Common myeloid progenitor, CD34-positive (primary cell): ENCODE results near the gene PITPNB.

Experiments used
- CTCF ChIA-PET: fragments of 350-600 bp; sonication (Branson Sonifier 250); formaldehyde crosslinking; loops from one replicate; lab custom pipeline; 2021; ENCODE audit warnings: antibody characterized with exemption; lab: Charles Lee
- POLR2A ChIA-PET: fragments of 350-600 bp; sonication (Branson Sonifier 250); formaldehyde crosslinking; loops from one replicate; lab custom pipeline; 2021; ENCODE audit warnings: antibody characterized with exemption; lab: Charles Lee
- DNase-seq, 3 donors: peaks; one replicate each; pipeline versions ENCODE4 v3.0.0 to v3.0.0-alpha.2; 2013
- H3K27ac ChIP-seq, 2 experiments: 1 replicate in 1 of 2; 2 replicates in 1 of 2; pipeline ENCODE4 v1.7.0; 2013; ENCODE audit warnings: inconsistent platforms in 2 of 2, low read length in 2 of 2, mild to moderate bottlenecking in 2 of 2, low read depth in 1 of 2, moderate library complexity in 1 of 2; ENCODE audit not compliant: severe bottlenecking in 2 of 2, insufficient read depth in 1 of 2, poor library complexity in 1 of 2
- H3K27me3 ChIP-seq, 5 experiments: replicated peaks in 2 of 5; 1 replicate in 3 of 5; 2 replicates in 2 of 5; pipeline versions ENCODE4 v1.6.1 to v1.7.0; 2013; ENCODE audit warnings: low read length in 4 of 5, mild to moderate bottlenecking in 2 of 5, moderate library complexity in 2 of 5, inconsistent platforms in 1 of 5; ENCODE audit not compliant: insufficient read depth in 5 of 5, control insufficient read depth in 4 of 5
- H3K36me3 ChIP-seq, 4 experiments: 1 replicate in 2 of 4; 2 replicates in 2 of 4; pipeline versions ENCODE4 v1.6.1 to v1.7.0; 2013; ENCODE audit warnings: low read length in 3 of 4, control low read depth in 1 of 4, mild to moderate bottlenecking in 1 of 4; ENCODE audit not compliant: control insufficient read depth in 4 of 4, insufficient read depth in 4 of 4
- H3K4me1 ChIP-seq, 4 experiments: 1 replicate in 3 of 4; 2 replicates in 1 of 4; pipeline versions ENCODE4 v1.6.1 to v1.7.1; 2013; ENCODE audit warnings: low read length in 3 of 4, mild to moderate bottlenecking in 3 of 4, control low read depth in 1 of 4, inconsistent platforms in 1 of 4, moderate library complexity in 1 of 4; ENCODE audit not compliant: control insufficient read depth in 4 of 4, insufficient read depth in 4 of 4; ENCODE audit errors: control extremely low read depth in 1 of 4
- H3K4me3 ChIP-seq, 7 experiments: 1 replicate in 4 of 7; 2 replicates in 3 of 7; pipeline versions ENCODE4 v1.5.1 to v1.7.0; 2013; ENCODE audit warnings: mild to moderate bottlenecking in 7 of 7, low read length in 6 of 7, moderate library complexity in 6 of 7, inconsistent platforms in 2 of 7, low read depth in 2 of 7, control low read depth in 1 of 7; ENCODE audit not compliant: insufficient read depth in 4 of 7, control insufficient read depth in 1 of 7; ENCODE audit errors: extremely low read depth in 1 of 7
- H3K9me3 ChIP-seq, 5 experiments: 1 replicate in 4 of 5; 2 replicates in 1 of 5; pipeline versions ENCODE4 v1.6.1 to v1.7.1; 2013; ENCODE audit warnings: low read length in 4 of 5, mild to moderate bottlenecking in 2 of 5, inconsistent platforms in 1 of 5, low read depth in 1 of 5, moderate library complexity in 1 of 5; ENCODE audit not compliant: control insufficient read depth in 4 of 5, insufficient read depth in 2 of 5; ENCODE audit errors: control extremely low read depth in 1 of 5
- WGBS: methylation state at CpG from one replicate; pipeline ENCODE4 v1.1.5; 2013; ENCODE audit not compliant: insufficient coverage; 5-methylcytosine and 5-hydroxymethylcytosine counted together

PITPNB gene

GRCh38 chr22:27850000-27850521 lies 69.0 kb downstream of the PITPNB start:
- Histone ChIP-seq H3K27me3 (no peaks in the 10 kb centered on the region), H3K4me1 (peaks cover 0 to 17% (median 11%) of the 10 kb centered on the region in 4 experiments), H3K9me3 (no peaks in the 10 kb centered on the region), H3K4me3 (peak overlapping the region in 2 of 7 experiments; percentile 2 to 35), H3K36me3 (peaks cover 17 to 72% (median 29%) of the 10 kb centered on the region in 4 experiments), H3K27ac (peak overlapping the region in 1 of 2 experiments; percentile 29)
- WGBS, result 63% methylated on average over 6 of the region's 6 CpGs
- CTCF ChIA-PET, result interaction anchor here (0.9 kb wide), 1 partner anchor 13 kb away, joined by 3 read pairs; no protein-coding TSS in a partner anchor
- POLR2A ChIA-PET, result interaction anchor here (0.6 kb wide), 1 partner anchor 1149 kb away, joined by 3 read pairs; no protein-coding TSS in a partner anchor
- DNase-seq, result no peak

- ChIA-PET CTCF (interaction anchor here (1.2 kb wide), 1 partner anchor 18 kb away, joined by 3 read pairs; no protein-coding TSS in a partner anchor), POLR2A (no interaction called here)
- Histone ChIP-seq H3K9me3 (no peaks in the 10 kb centered on the region), H3K4me3 (no peak overlapping the region), H3K27me3 (no peaks in the 10 kb centered on the region), H3K27ac (no peak overlapping the region), H3K36me3 (peaks cover 15 to 54% (median 25%) of the 10 kb centered on the region in 4 experiments), H3K4me1 (peaks cover 0 to 17% (median 11%) of the 10 kb centered on the region in 4 experiments)
- 100% methylated on average over 1 of the region's 1 CpG for WGBS
- DNase-seq, result no peak
Observed at GRCh38 chr22:27848005-27848404, 71.1 kb downstream of the PITPNB start.

GRCh38 chr22:27846910-27847309 lies 72.1 kb downstream of the PITPNB start:
- H3K36me3 ChIP-seq, result peaks cover 8 to 44% (median 19%) of the 10 kb centered on the region in 4 experiments
- no peak for DNase-seq
- H3K4me3 ChIP-seq, result no peak overlapping the region
- H3K4me1 ChIP-seq, result peaks cover 0 to 17% (median 11%) of the 10 kb centered on the region in 4 experiments
- H3K9me3 ChIP-seq, result no peaks in the 10 kb centered on the region
- no peaks in the 10 kb centered on the region for H3K27me3 ChIP-seq
- ChIA-PET CTCF (no interaction called here), POLR2A (no interaction called here)
- H3K27ac ChIP-seq, result no peak overlapping the region
- 83% methylated on average over 6 of the region's 9 CpGs for WGBS

GRCh38 chr22:27846248-27846757 lies 72.8 kb downstream of the PITPNB start:
- POLR2A ChIA-PET, result no interaction called here
- no peak for DNase-seq
- Histone ChIP-seq H3K4me1 (peaks cover 0 to 17% (median 11%) of the 10 kb centered on the region in 4 experiments), H3K36me3 (peaks cover 6 to 38% (median 15%) of the 10 kb centered on the region in 4 experiments), H3K27ac (no peak overlapping the region), H3K4me3 (no peak overlapping the region), H3K27me3 (no peaks in the 10 kb centered on the region), H3K9me3 (no peaks in the 10 kb centered on the region)
- CTCF ChIA-PET, result no interaction called here
- WGBS, result 100% methylated on average over 4 of the region's 5 CpGs

GRCh38 chr22:27845644-27846043 lies 73.4 kb downstream of the PITPNB start:
- Histone ChIP-seq H3K27me3 (no peaks in the 10 kb centered on the region), H3K4me3 (no peak overlapping the region), H3K4me1 (peaks cover 0 to 13% (median 9%) of the 10 kb centered on the region in 4 experiments), H3K9me3 (no peaks in the 10 kb centered on the region), H3K36me3 (peaks cover 0 to 31% (median 15%) of the 10 kb centered on the region in 4 experiments), H3K27ac (no peak overlapping the region)
- POLR2A ChIA-PET, result no interaction called here
- CTCF ChIA-PET, result no interaction called here
- 100% methylated on average over 1 of the region's 7 CpGs for WGBS
- DNase-seq, result no peak

- 94% methylated on average over 14 of the region's 20 CpGs for WGBS
- CTCF ChIA-PET, result no interaction called here
- Histone ChIP-seq H3K27me3 (no peaks in the 10 kb centered on the region), H3K36me3 (peaks cover 0 to 24% (median 15%) of the 10 kb centered on the region in 4 experiments), H3K27ac (no peak overlapping the region), H3K4me1 (peaks cover 0 to 6% (median 6%) of the 10 kb centered on the region in 4 experiments), H3K9me3 (no peaks in the 10 kb centered on the region), H3K4me3 (no peak overlapping the region)
- no peak for DNase-seq
- POLR2A ChIA-PET, result no interaction called here
Observed at GRCh38 chr22:27844656-27845591, 74.1 kb downstream of the PITPNB start.
